Suppressor macrophage treated with lipopolysaccharide for 4 hours (primary cell): ENCODE measurements around the gene SGK1.
"Not testable (repeated sequence)": the region's sequence is repeated elsewhere in the genome, so short reads cannot be mapped to it uniquely, and the experiment has no call there.

Experiments used
- DNase-seq: peaks from one replicate; pipeline ENCODE4 v3.0.0-alpha.2; 2020

SGK1 gene

GRCh38 chr6:134182528-134182927 lies 135.4 kb downstream of the SGK1 start:
- DNase-seq: no peak

DNA sequence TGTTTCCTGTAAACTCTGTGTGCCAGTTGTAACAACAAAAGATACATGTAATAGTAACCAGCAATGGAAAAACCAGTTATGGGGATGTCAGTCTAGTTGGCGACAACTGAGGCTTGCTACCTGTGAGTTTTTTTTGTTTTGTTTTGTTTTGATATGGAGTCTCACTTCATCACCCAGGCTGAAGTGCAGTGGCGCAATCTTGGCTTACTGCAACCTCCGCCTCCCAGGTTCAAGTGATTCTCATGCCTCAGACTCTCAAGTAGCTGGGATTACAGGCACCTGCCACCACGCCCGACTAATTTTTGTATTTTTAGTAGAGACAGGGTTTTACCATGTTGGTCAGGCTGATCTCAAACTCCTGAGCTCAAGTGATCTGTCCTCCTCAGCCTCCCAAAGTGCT lies 136.2 kb downstream of the SGK1 start:
- DNase-seq: not testable (repeated sequence)

- not testable (repeated sequence) for DNase-seq
Observed at GRCh38 chr6:134181251-134181650, 136.7 kb downstream of the SGK1 start.

GRCh38 chr6:134180540-134180939 lies 137.4 kb downstream of the SGK1 start:
- DNase-seq: not testable (repeated sequence)

- DNase-seq: peak; percentile 90
Observed at GRCh38 chr6:134178161-134179044, 139.5 kb downstream of the SGK1 start.

DNA sequence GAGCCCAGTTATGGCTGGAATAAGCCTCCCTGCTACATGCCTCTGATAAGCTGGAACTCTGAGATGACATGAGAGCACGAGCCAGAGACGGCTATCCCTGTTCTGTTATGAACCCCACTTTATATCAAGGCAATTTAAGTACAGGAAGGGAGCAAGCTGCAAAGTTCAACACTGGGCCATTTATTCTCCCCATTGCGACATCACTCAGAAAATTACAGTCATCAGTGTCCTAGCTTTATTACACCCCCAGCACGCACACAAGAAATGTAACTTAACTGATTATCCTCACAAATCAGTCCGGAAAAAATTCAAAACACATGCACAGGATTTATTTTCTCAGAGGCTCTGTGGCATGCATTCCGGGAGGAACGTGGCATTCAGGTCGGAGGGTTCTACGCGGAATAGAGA lies 140.2 kb downstream of the SGK1 start:
- peak; percentile 76 for DNase-seq

DNA sequence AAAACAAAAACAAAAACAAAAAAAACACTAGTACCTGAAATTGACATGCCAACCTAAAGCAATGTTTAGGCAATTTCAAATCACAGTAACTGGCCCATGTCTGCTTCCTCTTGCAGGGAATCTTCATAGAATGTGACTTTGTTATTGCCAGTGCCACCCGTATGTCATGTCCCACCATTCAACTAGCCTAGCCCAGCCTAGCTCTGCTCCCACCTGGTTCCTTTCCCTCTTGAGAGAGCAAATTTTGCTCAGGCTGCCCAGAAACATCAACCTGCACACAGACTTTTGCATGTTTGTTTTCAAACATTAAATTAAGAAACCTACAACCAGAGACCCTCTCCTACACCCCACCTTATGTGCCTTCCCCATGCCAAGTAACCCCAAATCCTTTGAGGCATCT lies 140.7 kb downstream of the SGK1 start:
- DNase-seq: peak; percentile 19

DNA sequence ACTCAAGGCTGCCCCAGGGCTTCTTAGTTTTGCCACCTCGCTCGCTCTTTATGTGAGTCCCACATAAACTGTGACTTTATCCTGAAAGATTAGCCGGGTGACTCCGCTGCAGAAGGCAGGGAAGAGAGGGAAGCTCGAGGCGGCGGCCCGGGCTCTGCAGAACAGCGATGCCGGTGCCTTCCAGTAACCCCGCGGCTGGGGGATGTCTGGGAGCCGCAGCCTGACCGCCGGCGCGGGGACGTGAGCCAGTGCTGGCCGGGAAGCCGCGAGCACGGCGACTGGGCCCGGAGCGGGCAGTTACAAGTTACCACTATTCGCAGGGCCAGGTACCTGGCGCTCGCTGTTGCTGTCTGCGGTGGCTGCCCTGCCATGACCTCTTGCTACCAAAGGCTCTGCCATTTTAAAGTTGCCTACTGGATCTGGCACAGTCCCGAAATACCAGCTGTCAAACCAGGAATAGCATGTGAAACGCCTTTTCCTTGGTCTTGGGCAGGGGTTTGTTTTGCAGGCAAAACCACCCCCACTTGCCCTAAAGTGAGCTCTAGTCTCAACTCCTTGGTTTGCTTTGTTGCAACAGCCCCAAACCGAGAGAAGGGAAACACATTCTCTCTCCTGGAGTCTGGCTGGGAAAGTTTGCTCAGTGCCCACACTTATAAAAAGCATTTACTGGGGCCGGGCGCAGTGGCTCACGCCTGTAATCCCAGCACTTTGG lies 141.5 kb downstream of the SGK1 start:
- DNase-seq: peak; percentile 61

GRCh38 chr6:134175532-134176263 lies 142.2 kb downstream of the SGK1 start:
- peak; percentile 79 for DNase-seq

DNA sequence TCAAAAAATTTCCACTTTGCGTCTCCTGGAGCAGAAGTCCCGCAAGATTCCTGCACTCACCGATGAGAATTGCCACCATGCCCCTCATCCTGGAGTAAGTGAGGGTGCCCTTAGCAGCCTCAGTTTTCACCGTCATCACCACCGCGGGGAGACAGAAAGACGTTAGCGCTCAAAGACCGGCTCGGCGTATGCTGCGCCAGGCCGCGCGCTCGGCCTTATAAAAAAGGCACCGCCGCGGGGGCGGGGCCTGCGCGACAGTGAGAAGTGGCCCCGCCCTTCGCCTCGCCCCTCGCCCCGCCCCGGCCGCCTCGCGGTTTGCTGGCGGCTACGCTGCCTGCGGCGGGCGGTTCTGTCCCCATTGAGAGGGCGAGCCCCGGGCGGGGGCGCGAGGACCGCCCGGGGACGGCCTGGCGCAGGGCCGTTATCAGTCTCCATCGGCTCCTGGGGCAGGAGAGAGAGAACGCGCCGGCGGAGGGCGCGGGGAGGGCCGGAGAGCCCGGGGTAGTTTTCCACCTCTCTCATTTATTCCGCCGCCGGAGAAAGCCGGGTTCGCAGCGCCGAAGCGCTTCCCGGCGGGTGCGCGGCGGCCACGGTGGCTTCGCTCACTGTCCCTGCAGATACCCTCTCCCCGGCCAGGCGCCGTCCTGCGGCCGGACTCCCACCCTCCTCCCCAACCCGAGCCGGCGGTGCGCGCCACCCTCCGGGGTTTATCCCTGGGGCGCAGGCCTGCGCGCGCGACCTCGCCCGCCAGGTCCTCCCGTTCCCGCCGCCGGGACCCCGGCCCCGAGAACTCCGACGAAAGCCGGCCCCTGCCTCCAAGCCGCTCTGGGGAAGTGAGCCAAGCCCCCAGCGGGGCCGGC lies 143.0 kb downstream of the SGK1 start:
- peak; percentile 98 for DNase-seq

DNA sequence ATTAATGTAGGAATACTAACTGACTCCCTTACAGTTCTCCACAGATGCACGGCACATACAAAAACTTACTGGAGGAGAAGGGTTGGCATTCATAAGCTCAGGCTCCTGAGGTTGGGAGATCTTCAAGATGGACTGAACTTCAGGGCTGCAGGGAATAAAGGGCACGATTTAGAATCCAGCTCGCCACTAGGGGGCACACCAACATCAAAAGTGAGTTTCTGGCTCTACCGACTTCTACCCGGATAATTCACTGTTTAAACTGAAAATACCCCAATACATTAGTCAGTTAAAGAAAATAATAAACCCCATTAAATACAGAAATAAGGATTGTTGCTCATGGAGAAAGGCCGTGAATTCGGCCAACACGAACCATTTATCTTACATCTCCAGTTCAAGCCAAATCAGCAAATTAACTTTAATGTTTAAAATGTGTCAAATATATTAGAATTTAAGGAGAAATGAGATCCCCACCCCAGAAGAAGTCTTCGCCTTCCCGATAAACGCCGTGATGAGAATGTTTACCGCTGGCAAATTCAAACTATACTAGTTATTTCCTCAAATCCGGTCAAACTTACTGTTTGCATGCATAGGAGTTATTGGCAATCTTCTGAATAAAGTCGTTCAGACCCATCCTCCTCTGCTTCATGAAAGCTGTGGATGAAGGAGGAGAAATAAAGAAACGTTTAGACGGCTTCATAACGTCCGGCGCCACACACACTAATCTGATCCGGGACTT lies 143.8 kb downstream of the SGK1 start:
- peak; percentile 93 for DNase-seq

GRCh38 chr6:134173366-134173725 lies 144.6 kb downstream of the SGK1 start:
- DNase-seq: peak; percentile 36

DNA sequence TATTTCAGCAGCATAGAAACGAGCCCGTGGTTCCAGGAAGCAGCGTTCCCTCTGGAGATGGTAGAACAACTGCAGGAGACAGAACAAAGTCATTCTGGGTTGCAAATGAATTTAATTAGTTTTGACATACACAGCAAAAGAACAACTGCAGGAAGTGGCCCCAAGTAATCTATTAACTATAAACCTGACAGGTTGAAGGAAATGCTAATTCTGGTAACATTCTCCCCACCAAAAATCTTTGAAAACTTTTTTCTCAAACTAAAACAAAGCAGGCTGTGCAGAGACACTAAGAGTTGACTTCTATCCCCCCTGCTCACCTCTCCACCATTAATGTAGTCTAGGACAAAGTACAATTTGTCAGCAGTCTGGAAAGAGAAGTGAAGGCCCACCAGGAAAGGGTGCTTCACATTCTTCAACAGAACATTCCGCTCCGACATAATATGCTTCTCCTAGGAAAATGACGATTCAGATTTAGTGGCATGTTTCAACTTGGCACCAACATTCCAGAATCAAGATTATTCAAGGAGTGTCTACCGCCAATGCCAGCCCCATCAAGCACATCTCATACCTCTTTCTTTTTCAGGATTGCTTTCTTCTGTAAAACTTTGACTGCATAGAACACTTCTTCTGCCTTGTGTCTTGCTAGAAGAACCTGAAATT lies 145.1 kb downstream of the SGK1 start:
- peak; percentile 9 for DNase-seq

DNA sequence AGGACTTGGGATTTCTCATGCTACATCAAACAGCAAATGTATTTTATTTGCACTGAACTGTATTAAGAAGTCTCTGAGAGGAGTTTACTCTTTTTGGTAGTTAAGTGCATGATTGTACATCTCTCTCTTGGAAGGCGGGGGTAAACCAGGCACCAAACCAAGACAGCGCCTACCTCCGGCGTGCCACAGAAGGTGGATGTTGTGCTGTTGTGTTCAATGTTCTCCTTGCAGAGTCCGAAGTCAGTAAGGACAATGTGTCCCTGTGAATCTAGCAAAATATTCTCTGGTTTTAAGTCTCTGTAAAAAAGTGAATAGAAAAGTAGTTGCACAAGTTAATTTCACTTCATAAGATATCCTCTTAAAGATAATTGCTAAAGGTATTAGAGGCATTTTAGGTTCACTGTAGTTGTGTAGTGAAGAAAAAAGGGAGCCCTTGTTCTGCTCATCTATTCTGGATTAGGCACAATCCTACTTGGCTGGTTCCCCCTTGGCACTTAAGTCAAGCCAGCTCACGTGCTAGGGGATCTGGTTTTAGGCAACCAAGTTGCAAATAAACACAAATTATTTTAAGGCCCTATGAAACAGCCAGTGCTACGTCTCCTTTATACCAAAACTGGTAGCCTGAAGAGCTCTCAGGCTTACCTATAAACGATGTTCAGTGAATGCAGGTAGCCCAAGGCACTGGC lies 145.7 kb downstream of the SGK1 start:
- peak; percentile 6 for DNase-seq

DNA sequence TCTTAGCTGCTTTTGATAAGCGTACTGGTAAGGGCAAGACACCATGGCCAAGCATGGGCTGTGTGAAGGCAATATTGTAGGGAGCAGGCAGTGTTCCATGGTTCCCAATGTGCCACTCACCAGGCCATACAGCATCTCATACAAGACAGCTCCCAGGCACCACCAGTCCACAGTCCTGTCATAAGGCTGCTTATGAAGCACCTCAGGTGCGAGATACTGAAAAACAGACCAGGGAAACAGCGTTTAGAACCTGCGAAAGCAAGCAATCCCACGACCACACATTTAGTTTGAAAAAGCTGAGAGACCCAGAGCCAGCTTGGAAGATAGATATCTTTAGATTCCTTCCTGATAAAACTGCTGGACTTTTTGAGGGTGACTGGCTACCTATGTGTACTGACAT lies 146.4 kb downstream of the SGK1 start:
- peak; percentile 13 for DNase-seq

GRCh38 chr6:134170844-134171243 lies 147.1 kb downstream of the SGK1 start:
- DNase-seq: no peak

GRCh38 chr6:134169871-134170486 lies 147.9 kb downstream of the SGK1 start:
- DNase-seq: peak; percentile 24

GRCh38 chr6:134168590-134169208 lies 149.2 kb downstream of the SGK1 start:
- peak; percentile 19 for DNase-seq

GRCh38 chr6:134166511-134167261 lies 151.2 kb downstream of the SGK1 start:
- DNase-seq: peak; percentile 12
